Measurements from ENCODE around the gene POLR3GL. TPM values are rescaled to one million over a fixed set of nuclear protein-coding genes. Genes with fewer than 3 reads are reported as not detected.
"Not testable (repeated sequence)": the region's sequence is repeated elsewhere in the genome, so short reads cannot be mapped to it uniquely, and the experiment has no call there.

Gene POLR3GL
- total and polyA plus RNA-seq, 2 experiments from 2014 or later, result 17.4 to 37.9 TPM

DNA sequence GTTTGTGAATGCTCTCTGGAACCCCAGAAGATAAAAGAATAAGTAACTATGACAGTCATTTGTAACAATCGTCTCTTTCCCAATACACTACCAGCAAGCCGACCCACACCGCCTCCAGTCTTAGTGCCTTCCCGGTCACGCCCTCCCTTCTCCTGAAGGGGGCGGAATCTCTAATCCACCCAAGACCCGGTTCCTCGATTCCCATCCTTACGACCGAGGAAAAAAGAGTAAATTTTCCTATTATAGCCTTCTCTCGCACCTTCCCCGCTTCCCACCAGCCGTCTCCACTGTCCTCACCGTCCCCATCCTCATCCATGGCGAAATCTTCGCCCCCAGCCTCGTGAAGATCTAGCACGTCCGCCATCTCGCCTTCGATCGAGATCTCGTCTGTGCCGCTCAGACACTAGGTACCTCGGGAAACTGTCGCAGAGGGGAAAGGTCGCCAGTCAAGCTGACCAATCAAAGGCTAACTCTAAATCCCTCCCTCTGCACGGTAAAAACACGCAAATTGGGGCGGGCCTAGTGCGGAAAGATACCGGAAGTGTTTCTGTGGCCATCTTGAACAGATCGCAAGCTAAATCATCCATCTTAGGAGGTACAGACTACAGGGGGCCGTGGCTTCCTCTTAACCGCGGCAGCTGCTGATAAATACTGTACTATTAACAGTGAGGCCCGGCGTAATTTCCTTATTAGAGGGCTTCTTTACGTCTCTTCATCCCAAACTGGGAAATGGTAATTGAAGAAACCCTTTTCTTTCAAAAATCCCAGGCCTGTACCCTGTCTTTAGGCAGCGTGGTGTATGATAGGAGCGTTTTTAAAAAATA is 37.2 kb upstream of the POLR3GL start, which contains the start of gene RBM8A:
TSS of gene RBM8A (minus strand) at position 422 of the 824 bp plus-strand sequence. CDS start at position 364, 58 bp downstream.
- Histone ChIP-seq H3K9me3 (ENCODE audit: low read depth) (no peaks in the 10 kb centered on the region), H3F3A (ENCODE audit: insufficient read depth) (peaks cover 26% of the 10 kb centered on the region), H3K4me1 (ENCODE audit: insufficient read depth) (peaks cover 8% of the 10 kb centered on the region), H3K27ac (peak within 1 kb of the TSS; percentile 93), H3K79me2 (ENCODE audit: insufficient read depth) (peaks cover 24% of the 10 kb centered on the region), H3K4me2 (ENCODE audit: unreplicated experiment) (peak within 1 kb of the TSS; percentile 92), H3K9me2 (ENCODE audit: insufficient read depth) (no peaks in the 10 kb centered on the region), H3K27me3 (replicated peaks; ENCODE audit: insufficient read depth) (no peaks in the 10 kb centered on the region), H4K20me1 (ENCODE audit: insufficient read depth) (no peaks in the 10 kb centered on the region), H3K36me3 (ENCODE audit: low read depth) (peaks cover 9% of the 10 kb centered on the region), H2AFZ (peak within 1 kb of the TSS; percentile 80), H3K4me3 (peak within 1 kb of the TSS; percentile 99), H3K9ac (peak within 1 kb of the TSS; percentile 98)
- in situ Hi-C loops (cut with MboI), result no loop called here
- peak; percentile 99 for DNase-seq
- WGBS, 2 experiments (ENCODE audit: low coverage in 1 of 2, low lambda C conversion rate in 2 of 2, missing lambda C conversion rate in 2 of 2), result 0 to 1% methylated on average over 41 of the region's 41 CpGs
- TF ChIP-seq EZH2phosphoT487 (IDR thresholded peaks at IDR 0.05; ENCODE audit: insufficient read depth, low read depth), result no peak
- TF ChIP-seq EZH2 (IDR thresholded peaks at IDR 0.05; ENCODE audit: insufficient read depth, poor library complexity, severe bottlenecking), result no peak

GRCh38 chr1:145927916-145928643 is 36.4 kb upstream of the POLR3GL start:
- in situ Hi-C loops (cut with MboI), result no loop called here
- H3K27ac ChIP-seq, result peak overlapping the region; percentile 93

DNA sequence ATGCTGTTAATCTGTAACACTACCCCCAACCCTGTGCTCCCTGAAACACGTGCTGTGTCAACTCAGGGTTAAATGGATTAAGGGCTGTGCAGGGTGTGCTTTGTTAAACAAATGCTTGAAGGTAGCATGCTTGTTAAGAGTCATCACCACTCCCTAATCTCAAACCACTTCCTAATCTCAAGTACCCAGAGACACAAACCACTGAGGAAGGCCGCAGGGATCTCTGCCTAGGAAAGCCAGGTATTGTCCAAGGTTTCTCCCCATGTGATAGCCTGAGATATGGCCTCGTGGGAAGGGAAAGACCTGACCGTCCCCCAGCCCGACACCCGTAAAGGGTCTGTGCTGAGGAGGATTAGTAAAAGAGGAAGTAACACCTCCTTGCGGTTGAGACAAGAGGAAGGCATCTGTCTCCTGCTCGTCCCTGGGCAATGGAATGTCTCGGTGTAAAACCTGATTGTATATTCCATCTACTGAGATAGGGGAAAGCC is 31.9 kb upstream of the POLR3GL start:
- H3K9ac ChIP-seq; H2AFZ ChIP-seq; H3K9me3 ChIP-seq (ENCODE audit: low read depth); H3K27me3 ChIP-seq (replicated peaks; ENCODE audit: insufficient read depth); DNase-seq; H4K20me1 ChIP-seq (ENCODE audit: insufficient read depth); in situ Hi-C loops (cut with MboI); H3K4me3 ChIP-seq; H3K9me2 ChIP-seq (ENCODE audit: insufficient read depth); H3K4me1 ChIP-seq (ENCODE audit: insufficient read depth); H3K27ac ChIP-seq; H3K4me2 ChIP-seq (ENCODE audit: unreplicated experiment): not testable (repeated sequence)
- H3K36me3 ChIP-seq (ENCODE audit: low read depth), result peaks cover 25% of the 10 kb centered on the region; the same call in 1 of the 2 replicates
- H3F3A ChIP-seq (ENCODE audit: insufficient read depth), result peaks cover 21% of the 10 kb centered on the region
- WGBS, 2 experiments (ENCODE audit: low coverage in 1 of 2, low lambda C conversion rate in 2 of 2, missing lambda C conversion rate in 2 of 2), result 71 to 72% methylated on average over 9 of the region's 9 CpGs
- peaks cover 13% of the 10 kb centered on the region; the same call in 1 of the 2 replicates for H3K79me2 ChIP-seq (ENCODE audit: insufficient read depth)

More at GRCh38 chr1:145927916-145928643, 36.4 kb upstream of the POLR3GL start:
- peaks cover 8% of the 10 kb centered on the region for H3K4me1 ChIP-seq (ENCODE audit: insufficient read depth)
- TF ChIP-seq EZH2 (IDR thresholded peaks at IDR 0.05; ENCODE audit: insufficient read depth, poor library complexity, severe bottlenecking), result no peak
- no peak for TF ChIP-seq EZH2phosphoT487 (IDR thresholded peaks at IDR 0.05; ENCODE audit: insufficient read depth, low read depth)
- H2AFZ ChIP-seq, result peak overlapping the region; percentile 80
- H3K36me3 ChIP-seq (ENCODE audit: low read depth), result peaks cover 9% of the 10 kb centered on the region
- H3F3A ChIP-seq (ENCODE audit: insufficient read depth), result peaks cover 21% of the 10 kb centered on the region
- peak overlapping the region; percentile 99 for H3K4me3 ChIP-seq
- peak overlapping the region; percentile 92 for H3K4me2 ChIP-seq (ENCODE audit: unreplicated experiment)
- H3K79me2 ChIP-seq (ENCODE audit: insufficient read depth), result peaks cover 24% of the 10 kb centered on the region
- no peaks in the 10 kb centered on the region for H3K9me3 ChIP-seq (ENCODE audit: low read depth)
- no peak for DNase-seq
- H3K27me3 ChIP-seq (replicated peaks; ENCODE audit: insufficient read depth), result no peaks in the 10 kb centered on the region
- H4K20me1 ChIP-seq (ENCODE audit: insufficient read depth), result no peaks in the 10 kb centered on the region
- H3K9me2 ChIP-seq (ENCODE audit: insufficient read depth), result no peaks in the 10 kb centered on the region
- WGBS, 2 experiments (ENCODE audit: low coverage in 1 of 2, low lambda C conversion rate in 2 of 2, missing lambda C conversion rate in 2 of 2), result 55 to 56% methylated on average over 20 of the region's 20 CpGs
- peak overlapping the region; percentile 98 for H3K9ac ChIP-seq

GRCh38 chr1:145935708-145936107 is 28.8 kb upstream of the POLR3GL start:
- Histone ChIP-seq H3K9me2 (ENCODE audit: insufficient read depth) (no peaks in the 10 kb centered on the region), H3K79me2 (ENCODE audit: insufficient read depth) (peaks cover 7% of the 10 kb centered on the region), H3K9me3 (ENCODE audit: low read depth) (no peaks in the 10 kb centered on the region), H2AFZ (no peak overlapping the region), H3K4me1 (ENCODE audit: insufficient read depth) (0 out of 2 replicates have a peak, but pooled peaks cover 8% of the 10 kb centered on the region), H3F3A (ENCODE audit: insufficient read depth) (peaks cover 9% of the 10 kb centered on the region), H3K27ac (no peak overlapping the region), H3K4me3 (no peak overlapping the region), H4K20me1 (ENCODE audit: insufficient read depth) (no peaks in the 10 kb centered on the region), H3K27me3 (replicated peaks; ENCODE audit: insufficient read depth) (no peaks in the 10 kb centered on the region), H3K9ac (no peak overlapping the region), H3K4me2 (ENCODE audit: unreplicated experiment) (no peak overlapping the region), H3K36me3 (ENCODE audit: low read depth) (peaks cover 26% of the 10 kb centered on the region; the same call in 1 of the 2 replicates)
- in situ Hi-C loops (cut with MboI), result no loop called here
- TF ChIP-seq EZH2phosphoT487 (IDR thresholded peaks at IDR 0.05; ENCODE audit: insufficient read depth, low read depth) (no peak), EZH2 (IDR thresholded peaks at IDR 0.05; ENCODE audit: insufficient read depth, poor library complexity, severe bottlenecking) (no peak)
- no peak for DNase-seq

Data from GM23248 (cell line).